Aorta (tissue), 5 donors: ENCODE measurements around the gene NFKBIL1. TPM values are rescaled to one million over a fixed set of nuclear protein-coding genes. Genes with fewer than 3 reads are reported as not detected.
A peak's percentile ranks its signal among the peaks of the same experiment; 100 is the strongest.
"Not testable (repeated sequence)": the region's sequence is repeated elsewhere in the genome, so short reads cannot be mapped to it uniquely, and the experiment has no call there.

Experiments used
- ATAC-seq: fragments of 200-7000 bp; cut with Tn5 transposase; one replicate; pipeline ENCODE4 v1.9.1; 2022; ENCODE audit warnings: moderate library complexity; ENCODE audit not compliant: low FRiP score
- DNase-seq, 2 donors: peaks; one replicate each; pipeline ENCODE4 v3.0.0-alpha.2; 2020
- H3K27ac ChIP-seq, 2 donors: one replicate each; pipeline ENCODE4 v1.5.1; 2013; ENCODE audit warnings: low read length in 2 of 2, mild to moderate bottlenecking in 2 of 2, moderate library complexity in 2 of 2, control low read depth in 1 of 2, inconsistent platforms in 1 of 2, low read depth in 1 of 2
- H3K27me3 ChIP-seq, 2 donors: one replicate each; pipeline ENCODE4 v1.6.1; 2013; ENCODE audit warnings: control low read depth in 1 of 2, low read length in 1 of 2, mild to moderate bottlenecking in 1 of 2, moderate library complexity in 1 of 2; ENCODE audit not compliant: insufficient read depth in 2 of 2, control insufficient read depth in 1 of 2
- H3K36me3 ChIP-seq, 2 donors: one replicate each; pipeline ENCODE4 v1.6.1; 2013; ENCODE audit warnings: control low read depth in 1 of 2, low read length in 1 of 2, mild to moderate bottlenecking in 1 of 2; ENCODE audit not compliant: insufficient read depth in 2 of 2, control insufficient read depth in 1 of 2
- H3K4me1 ChIP-seq, 2 donors: one replicate each; pipeline ENCODE4 v1.6.1; 2013; ENCODE audit warnings: low read length in 2 of 2, control low read depth in 1 of 2, mild to moderate bottlenecking in 1 of 2, moderate library complexity in 1 of 2; ENCODE audit not compliant: insufficient read depth in 2 of 2, control insufficient read depth in 1 of 2
- H3K4me3 ChIP-seq, 2 donors: one replicate each; pipeline ENCODE4 v1.5.1; 2013; ENCODE audit warnings: low read length in 2 of 2, control low read depth in 1 of 2, mild to moderate bottlenecking in 1 of 2
- H3K9me3 ChIP-seq: one replicate; pipeline ENCODE4 v1.6.1; 2013; ENCODE audit warnings: mild to moderate bottlenecking, low read length; ENCODE audit not compliant: control insufficient read depth
- WGBS, 2 donors: extraction: QIAGEN DNeasy Blood & Tissue Kit; methylation state at CpG; one replicate each; pipeline ENCODE4 v1.1.7; 2013; 5-methylcytosine and 5-hydroxymethylcytosine counted together
- intact Hi-C, 2 donors: fragments of 100-400 bp; cut with DNase I; formaldehyde crosslinking; loops; one replicate each; pipeline versions ENCODE4 v1.14.2 to v1.15.0; 2022
- polyA plus RNA-seq, 2 donors: library from polyadenylated mRNA; stranded (reverse); fragments of 200-250 nt; gene quantifications; one replicate each; pipeline ENCODE4 v1.2.3, GENCODE V29; 2013
- total RNA-seq, 2 donors: library from RNA; stranded (reverse); fragmentation: NEBNext Ultra II Directional; extraction: Animal tissue kit (Norgen Biotek cat#: 25700); gene quantifications; one replicate each; pipeline ENCODE4 v1.2.1, GENCODE V29; 2021
- donor health status: healthy with polysubstance abuse.
- donor health status: Bipolar disorder and iron deficiency.
- donor health status: DM: no; HTN: no; CAD: no.
- donor health status: DM: no; HTN: no; CAD: no.
- donor health status: DM: yes; HTN: yes; CAD: no.

The NFKBIL1 gene
- total and polyA plus RNA-seq, 4 donors, result 16.0 to 49.5 (median 22.0) TPM

- WGBS, 2 donors, result 89% methylated on average over 5 of the region's 5 CpGs
- H3K9me3 ChIP-seq, H3K27me3 ChIP-seq, H3K4me1 ChIP-seq, H3K27ac ChIP-seq, ATAC-seq, H3K4me3 ChIP-seq, intact Hi-C loops, DNase-seq, H3K36me3 ChIP-seq: not testable (repeated sequence)
Measured at GRCh38 chr6:31590691-31591090, 43.3 kb downstream of the NFKBIL1 start.

GRCh38 chr6:31592396-31592771 lies 45.0 kb downstream of the NFKBIL1 start:
- Histone ChIP-seq H3K4me3 (no peak overlapping the region), H3K4me1 (no peaks in the 10 kb centered on the region), H3K9me3 (no peaks in the 10 kb centered on the region), H3K36me3 (no peaks in the 10 kb centered on the region), H3K27me3 (no peaks in the 10 kb centered on the region), H3K27ac (no peak overlapping the region)
- WGBS, 2 donors, result 87 to 88% methylated on average over 7 of the region's 7 CpGs
- ATAC-seq (no peak), DNase-seq (no peak)
- intact Hi-C loops, result no loop called here

GRCh38 chr6:31597006-31597405 lies 49.6 kb downstream of the NFKBIL1 start:
- peak; percentile 56 for ATAC-seq
- no peak for DNase-seq
- Histone ChIP-seq H3K27me3 (no peaks in the 10 kb centered on the region), H3K36me3 (no peaks in the 10 kb centered on the region), H3K9me3 (no peaks in the 10 kb centered on the region), H3K4me3 (no peak overlapping the region), H3K27ac (no peak overlapping the region), H3K4me1 (no peaks in the 10 kb centered on the region)
- 33 to 37% methylated on average over 2 of the region's 2 CpGs for WGBS, 2 donors
- intact Hi-C loops, result loop anchor here in 1 of 2 donors (5.0 kb wide), 1 partner anchor 100 kb away; the partner anchor contains the start of gene MICB

DNA sequence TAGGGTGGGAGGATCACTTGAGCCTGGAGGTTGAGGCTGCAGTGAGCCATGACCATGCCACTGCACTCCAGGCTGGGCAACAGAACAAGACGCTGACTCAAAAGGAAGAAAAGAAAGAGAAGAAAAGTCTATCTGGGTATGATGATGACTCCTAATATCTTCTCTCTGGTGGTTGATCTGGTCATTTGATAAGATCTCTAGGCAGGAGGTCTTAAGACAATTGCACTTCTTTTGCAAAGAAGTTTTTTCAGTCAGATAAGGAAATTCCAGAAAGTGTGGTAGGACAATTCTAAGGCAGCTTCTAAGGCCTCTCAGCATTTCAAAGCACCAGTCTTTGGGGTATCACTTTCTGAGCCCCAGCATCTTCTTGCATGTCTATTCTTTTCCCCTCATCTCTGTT lies 59.9 kb downstream of the NFKBIL1 start:
- Histone ChIP-seq H3K4me3 (no peak overlapping the region), H3K27me3 (no peaks in the 10 kb centered on the region), H3K27ac (no peak overlapping the region), H3K36me3 (no peaks in the 10 kb centered on the region), H3K9me3 (no peaks in the 10 kb centered on the region), H3K4me1 (no peaks in the 10 kb centered on the region)
- no peak for DNase-seq
- WGBS, 2 donors, result 90 to 93% methylated on average over 1 of the region's 1 CpG
- intact Hi-C loops, result no loop called here
- no peak for ATAC-seq

Other genes starting within 250 kb of the NFKBIL1 start
Only the 30 nearest of the 31 such genes appear.
- 1,000 to 10,000 TPM in 1 of 2 donors, 100 to 1,000 TPM in 1; 862 to 1,392 TPM for gene HLA-B, start 190.4 kb upstream of the NFKBIL1 start, total RNA-seq
- gene HLA-B, start 190.4 kb upstream of the NFKBIL1 start, polyA plus RNA-seq, result 100 to 1,000 TPM; 209 to 214 TPM
- 10 to 100 TPM; 19.8 to 29.2 TPM for gene MICA, start 144.0 kb upstream of the NFKBIL1 start, total RNA-seq
- 10 to 100 TPM; 25.3 to 89.6 TPM for gene MICA, start 144.0 kb upstream of the NFKBIL1 start, polyA plus RNA-seq
- 1 to 10 TPM; 4.7 to 6.2 TPM for gene MICB, start 49.5 kb upstream of the NFKBIL1 start, total RNA-seq
- 1 to 10 TPM; 1.8 to 3.5 TPM for gene MICB, start 49.5 kb upstream of the NFKBIL1 start, polyA plus RNA-seq
- gene MCCD1, start 18.6 kb upstream of the NFKBIL1 start, total RNA-seq, result not detected
- gene MCCD1, start 18.6 kb upstream of the NFKBIL1 start, polyA plus RNA-seq, result not detected
- gene DDX39B, start 5.6 kb upstream of the NFKBIL1 start, total RNA-seq, result 100 to 1,000 TPM; 235 to 270 TPM
- gene DDX39B, start 5.6 kb upstream of the NFKBIL1 start, polyA plus RNA-seq, result 100 to 1,000 TPM; 146 to 570 TPM
- 1 to 10 TPM; 1.3 to 1.5 TPM for gene ATP6V1G2, start 1.0 kb upstream of the NFKBIL1 start, total RNA-seq
- 1 to 10 TPM; 1.4 to 1.8 TPM for gene ATP6V1G2, start 1.0 kb upstream of the NFKBIL1 start, polyA plus RNA-seq
- gene LTA, start 24.7 kb downstream of the NFKBIL1 start, total RNA-seq, result not detected
- under 1 TPM in 1 of 2 donors, not detected in 1; 0.18 TPM for gene LTA, start 24.7 kb downstream of the NFKBIL1 start, polyA plus RNA-seq
- 1 to 10 TPM in 1 of 2 donors, under 1 TPM in 1; 0.66 to 1.9 TPM for gene TNF, start 28.0 kb downstream of the NFKBIL1 start, total RNA-seq
- 1 to 10 TPM in 1 of 2 donors, under 1 TPM in 1; 0.23 to 1.3 TPM for gene TNF, start 28.0 kb downstream of the NFKBIL1 start, polyA plus RNA-seq
- 1 to 10 TPM; 1.4 to 3.6 TPM for gene LTB, start 34.8 kb downstream of the NFKBIL1 start, total RNA-seq
- 1 to 10 TPM in 1 of 2 donors, under 1 TPM in 1; 0.88 to 2.5 TPM for gene LTB, start 34.8 kb downstream of the NFKBIL1 start, polyA plus RNA-seq
- gene LST1, start 38.7 kb downstream of the NFKBIL1 start, total RNA-seq, result 10 to 100 TPM; 21.1 to 24.6 TPM
- 10 to 100 TPM in 1 of 2 donors, 1 to 10 TPM in 1; 7.9 to 23.4 TPM for gene LST1, start 38.7 kb downstream of the NFKBIL1 start, polyA plus RNA-seq
- not detected for gene NCR3, start 45.4 kb downstream of the NFKBIL1 start, total RNA-seq
- not detected for gene NCR3, start 45.4 kb downstream of the NFKBIL1 start, polyA plus RNA-seq
- gene AIF1, start 67.6 kb downstream of the NFKBIL1 start, total RNA-seq, result 10 to 100 TPM; 32.6 to 68.3 TPM
- gene AIF1, start 67.6 kb downstream of the NFKBIL1 start, polyA plus RNA-seq, result 100 to 1,000 TPM in 1 of 2 donors, 10 to 100 TPM in 1; 38.2 to 166 TPM
- gene PRRC2A, start 73.1 kb downstream of the NFKBIL1 start, total RNA-seq, result 100 to 1,000 TPM; 154 to 164 TPM
- 100 to 1,000 TPM in 1 of 2 donors, 10 to 100 TPM in 1; 28.5 to 152 TPM for gene PRRC2A, start 73.1 kb downstream of the NFKBIL1 start, polyA plus RNA-seq
- gene BAG6, start 105.1 kb downstream of the NFKBIL1 start, total RNA-seq, result 100 to 1,000 TPM; 207 to 215 TPM
- 100 to 1,000 TPM in 1 of 2 donors, 10 to 100 TPM in 1; 75.0 to 379 TPM for gene BAG6, start 105.1 kb downstream of the NFKBIL1 start, polyA plus RNA-seq
- gene APOM, start 108.3 kb downstream of the NFKBIL1 start, total RNA-seq, result under 1 TPM; 0.42 to 0.96 TPM
- gene APOM, start 108.3 kb downstream of the NFKBIL1 start, polyA plus RNA-seq, result 1 to 10 TPM in 1 of 2 donors, not detected in 1; 2.6 TPM
- 10 to 100 TPM; 18.3 to 20.2 TPM for gene C6orf47, start 113.2 kb downstream of the NFKBIL1 start, total RNA-seq
- gene C6orf47, start 113.2 kb downstream of the NFKBIL1 start, polyA plus RNA-seq, result 10 to 100 TPM in 1 of 2 donors, 1 to 10 TPM in 1; 7.5 to 12.0 TPM
- gene GPANK1, start 117.4 kb downstream of the NFKBIL1 start, total RNA-seq, result 10 to 100 TPM; 10.9 to 16.5 TPM
- 10 to 100 TPM; 15.9 to 22.8 TPM for gene GPANK1, start 117.4 kb downstream of the NFKBIL1 start, polyA plus RNA-seq
- gene CSNK2B, start 118.5 kb downstream of the NFKBIL1 start, total RNA-seq, result 100 to 1,000 TPM; 100 to 106 TPM
- gene CSNK2B, start 118.5 kb downstream of the NFKBIL1 start, polyA plus RNA-seq, result 100 to 1,000 TPM; 122 to 191 TPM
- gene LY6G5B, start 122.4 kb downstream of the NFKBIL1 start, total RNA-seq, result 10 to 100 TPM; 19.6 to 20.8 TPM
- gene LY6G5B, start 122.4 kb downstream of the NFKBIL1 start, polyA plus RNA-seq, result 10 to 100 TPM in 1 of 2 donors, 1 to 10 TPM in 1; 1.6 to 25.1 TPM
- 1 to 10 TPM; 1.2 to 3.3 TPM for gene LY6G5C, start 133.5 kb downstream of the NFKBIL1 start, total RNA-seq
- gene LY6G5C, start 133.5 kb downstream of the NFKBIL1 start, polyA plus RNA-seq, result 1 to 10 TPM; 3.3 to 5.9 TPM
- 10 to 100 TPM; 41.8 to 48.1 TPM for gene ABHD16A, start 155.7 kb downstream of the NFKBIL1 start, total RNA-seq
- gene ABHD16A, start 155.7 kb downstream of the NFKBIL1 start, polyA plus RNA-seq, result 10 to 100 TPM; 12.9 to 50.1 TPM
- gene LY6G6F, start 159.3 kb downstream of the NFKBIL1 start, total RNA-seq, result not detected
- not detected for gene LY6G6F, start 159.3 kb downstream of the NFKBIL1 start, polyA plus RNA-seq
- not detected for gene LY6G6D, start 167.7 kb downstream of the NFKBIL1 start, total RNA-seq
- gene LY6G6D, start 167.7 kb downstream of the NFKBIL1 start, polyA plus RNA-seq, result not detected
- gene LY6G6C, start 174.1 kb downstream of the NFKBIL1 start, total RNA-seq, result not detected
- not detected for gene LY6G6C, start 174.1 kb downstream of the NFKBIL1 start, polyA plus RNA-seq
- under 1 TPM; 0.84 to 0.96 TPM for gene MPIG6B, start 175.8 kb downstream of the NFKBIL1 start, total RNA-seq
- not detected for gene MPIG6B, start 175.8 kb downstream of the NFKBIL1 start, polyA plus RNA-seq
- gene DDAH2, start 181.7 kb downstream of the NFKBIL1 start, total RNA-seq, result 100 to 1,000 TPM; 122 to 133 TPM
- gene DDAH2, start 181.7 kb downstream of the NFKBIL1 start, polyA plus RNA-seq, result 100 to 1,000 TPM; 118 to 189 TPM
- 100 to 1,000 TPM; 303 to 322 TPM for gene CLIC1, start 188.9 kb downstream of the NFKBIL1 start, total RNA-seq
- gene CLIC1, start 188.9 kb downstream of the NFKBIL1 start, polyA plus RNA-seq, result 100 to 1,000 TPM; 331 to 368 TPM
- gene MSH5, start 192.4 kb downstream of the NFKBIL1 start, total RNA-seq, result 10 to 100 TPM in 1 of 2 donors, 1 to 10 TPM in 1; 5.9 to 15.1 TPM
- 1 to 10 TPM in 1 of 2 donors, not detected in 1; 7.0 TPM for gene MSH5, start 192.4 kb downstream of the NFKBIL1 start, polyA plus RNA-seq
- 1 to 10 TPM in 1 of 2 donors, under 1 TPM in 1; 0.68 to 2.9 TPM for gene SAPCD1, start 215.0 kb downstream of the NFKBIL1 start, total RNA-seq
- 1 to 10 TPM in 1 of 2 donors, not detected in 1; 3.2 TPM for gene SAPCD1, start 215.0 kb downstream of the NFKBIL1 start, polyA plus RNA-seq
- gene VWA7, start 229.7 kb downstream of the NFKBIL1 start, total RNA-seq, result 1 to 10 TPM in 1 of 2 donors, under 1 TPM in 1; 0.58 to 1.3 TPM
- gene VWA7, start 229.7 kb downstream of the NFKBIL1 start, polyA plus RNA-seq, result under 1 TPM in 1 of 2 donors, not detected in 1; 0.23 TPM